Stomach (tissue), 4 donors: ENCODE data around the gene KRTAP10-4.

Experiments
- POLR2A ChIP-seq, 4 donors: fragments of 450-650 bp; IDR thresholded peaks; one replicate each; pipeline ENCODE4 v1.6.1; 2016; ENCODE audit warnings: antibody characterized with exemption in 4 of 4, control low read depth in 2 of 4, mild to moderate bottlenecking in 1 of 4, moderate library complexity in 1 of 4
- TF ChIP-seq, protein P1 (sequence below), 7 experiments: fragments of 450-650 bp in 4 of 7; fragments of 200-600 bp in 3 of 7; sonication (generic) in 3 of 7; IDR thresholded peaks; one replicate each; pipeline ENCODE4 v1.5.1; 2016 to 2019; ENCODE audit warnings: antibody characterized with exemption in 7 of 7, control low read depth in 2 of 7, mild to moderate bottlenecking in 1 of 7

DNA sequence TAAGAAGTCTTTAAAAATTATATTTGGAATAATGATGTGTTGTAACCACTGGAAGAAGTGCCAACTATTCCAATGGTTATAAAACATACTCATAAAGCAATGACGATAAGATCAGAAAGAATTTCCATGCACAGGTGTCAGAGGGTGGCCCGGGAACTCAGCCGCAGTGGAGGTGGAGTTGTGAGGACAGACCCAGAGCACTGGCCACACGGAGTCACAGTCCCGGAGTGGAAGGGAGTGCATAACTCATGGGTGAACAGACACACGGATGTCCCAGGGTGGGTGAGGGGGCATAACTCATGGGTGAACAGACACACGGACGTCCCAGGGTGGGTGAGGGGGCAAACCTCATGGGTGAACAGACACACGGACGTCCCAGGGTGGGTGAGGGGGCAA is 2.5 kb downstream of the KRTAP10-4 start:
- TF ChIP-seq, protein P1, sequence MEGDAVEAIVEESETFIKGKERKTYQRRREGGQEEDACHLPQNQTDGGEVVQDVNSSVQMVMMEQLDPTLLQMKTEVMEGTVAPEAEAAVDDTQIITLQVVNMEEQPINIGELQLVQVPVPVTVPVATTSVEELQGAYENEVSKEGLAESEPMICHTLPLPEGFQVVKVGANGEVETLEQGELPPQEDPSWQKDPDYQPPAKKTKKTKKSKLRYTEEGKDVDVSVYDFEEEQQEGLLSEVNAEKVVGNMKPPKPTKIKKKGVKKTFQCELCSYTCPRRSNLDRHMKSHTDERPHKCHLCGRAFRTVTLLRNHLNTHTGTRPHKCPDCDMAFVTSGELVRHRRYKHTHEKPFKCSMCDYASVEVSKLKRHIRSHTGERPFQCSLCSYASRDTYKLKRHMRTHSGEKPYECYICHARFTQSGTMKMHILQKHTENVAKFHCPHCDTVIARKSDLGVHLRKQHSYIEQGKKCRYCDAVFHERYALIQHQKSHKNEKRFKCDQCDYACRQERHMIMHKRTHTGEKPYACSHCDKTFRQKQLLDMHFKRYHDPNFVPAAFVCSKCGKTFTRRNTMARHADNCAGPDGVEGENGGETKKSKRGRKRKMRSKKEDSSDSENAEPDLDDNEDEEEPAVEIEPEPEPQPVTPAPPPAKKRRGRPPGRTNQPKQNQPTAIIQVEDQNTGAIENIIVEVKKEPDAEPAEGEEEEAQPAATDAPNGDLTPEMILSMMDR (IDR thresholded peaks at IDR 0.05): no peak
- TF ChIP-seq POLR2A (IDR thresholded peaks at IDR 0.05): no peak
